Tibial artery (tissue), 4 donors: ENCODE results near the gene ADSS1.
A peak's percentile ranks its signal among the peaks of the same experiment; 100 is the strongest.

ENCODE experiments used
- DNase-seq, 2 donors: peaks; one replicate each; pipeline ENCODE4 v3.0.0-alpha.2; 2019
- H3K27ac ChIP-seq, 2 donors: fragments of 200-600 bp; sonication (generic) in 1 of 2; 1 replicate in 1 of 2; 2 replicates in 1 of 2; pipeline ENCODE4 v1.5.1; 2018 to 2019; ENCODE audit warnings: mild to moderate bottlenecking in 1 of 2
- H3K27me3 ChIP-seq, 2 donors: fragments of 200-600 bp; sonication (generic) in 1 of 2; one replicate each; pipeline versions ENCODE4 v1.5.1 to v1.6.0; 2016 to 2019
- H3K36me3 ChIP-seq, 3 donors: fragments of 200-600 bp; sonication (generic) in 2 of 3; one replicate each; pipeline ENCODE4 v1.5.1; 2016 to 2019; ENCODE audit warnings: mild to moderate bottlenecking in 2 of 3
- H3K4me1 ChIP-seq, 4 donors: fragments of 200-600 bp; sonication (generic) in 2 of 4; 1 replicate in 3 of 4; 2 replicates in 1 of 4; pipeline ENCODE4 v1.5.1; 2016 to 2019
- H3K4me3 ChIP-seq, 2 donors: fragments of 200-600 bp; sonication (generic) in 1 of 2; 1 replicate in 1 of 2; 2 replicates in 1 of 2; pipeline ENCODE4 v1.5.1; 2018 to 2019; ENCODE audit warnings: mild to moderate bottlenecking in 2 of 2
- H3K9me3 ChIP-seq, 3 donors: fragments of 200-600 bp; sonication (generic) in 1 of 3; one replicate each; pipeline ENCODE4 v1.5.1; 2016 to 2019
- intact Hi-C: fragments of 100-400 bp; cut with DNase I; formaldehyde crosslinking; loops from one replicate; pipeline ENCODE4 v1.15.0; 2023; ENCODE audit warnings: low total_unique reads
- TF ChIP-seq, protein P1 (sequence below), 2 experiments: fragments of 200-600 bp in 1 of 2; fragments of 450-650 bp in 1 of 2; IDR thresholded peaks; one replicate each; pipeline ENCODE4 v1.5.1; 2017 to 2019; ENCODE audit warnings: antibody characterized with exemption in 2 of 2, mild to moderate bottlenecking in 1 of 2, moderate library complexity in 1 of 2

The ADSS1 gene

DNA sequence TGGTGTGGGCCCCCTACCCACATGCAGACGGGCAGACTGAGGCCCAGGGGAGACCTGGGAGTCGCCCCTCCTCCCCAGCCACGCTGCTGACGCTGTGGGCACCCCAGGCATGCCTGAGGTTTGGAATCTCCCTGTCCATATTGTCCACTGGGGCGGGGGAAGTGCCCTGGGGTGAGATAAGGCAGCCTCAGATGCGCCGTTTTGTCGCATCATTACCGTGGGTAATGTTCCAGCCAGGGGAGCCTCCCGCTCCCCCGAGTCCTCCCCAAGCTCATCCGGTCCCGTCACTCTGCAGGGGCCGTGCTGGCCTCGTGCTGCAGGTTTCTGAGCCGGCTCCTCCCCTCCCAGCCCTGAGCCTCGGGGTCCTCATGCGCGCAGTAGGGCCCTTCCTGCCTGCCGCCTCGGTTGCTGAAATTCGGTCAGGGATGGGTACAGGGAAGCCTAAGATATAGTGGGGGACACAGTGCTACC, 23.2 kb upstream of the ADSS1 start:
- no peaks in the 10 kb centered on the region for H3K9me3 ChIP-seq
- H3K27ac ChIP-seq, result peak overlapping the region; percentile 88 to 93
- no peaks in the 10 kb centered on the region for H3K27me3 ChIP-seq
- intact Hi-C loops, result no loop called here
- peaks cover 31 to 57% (median 56%) of the 10 kb centered on the region in 3 donors for H3K36me3 ChIP-seq
- TF ChIP-seq, protein P1, sequence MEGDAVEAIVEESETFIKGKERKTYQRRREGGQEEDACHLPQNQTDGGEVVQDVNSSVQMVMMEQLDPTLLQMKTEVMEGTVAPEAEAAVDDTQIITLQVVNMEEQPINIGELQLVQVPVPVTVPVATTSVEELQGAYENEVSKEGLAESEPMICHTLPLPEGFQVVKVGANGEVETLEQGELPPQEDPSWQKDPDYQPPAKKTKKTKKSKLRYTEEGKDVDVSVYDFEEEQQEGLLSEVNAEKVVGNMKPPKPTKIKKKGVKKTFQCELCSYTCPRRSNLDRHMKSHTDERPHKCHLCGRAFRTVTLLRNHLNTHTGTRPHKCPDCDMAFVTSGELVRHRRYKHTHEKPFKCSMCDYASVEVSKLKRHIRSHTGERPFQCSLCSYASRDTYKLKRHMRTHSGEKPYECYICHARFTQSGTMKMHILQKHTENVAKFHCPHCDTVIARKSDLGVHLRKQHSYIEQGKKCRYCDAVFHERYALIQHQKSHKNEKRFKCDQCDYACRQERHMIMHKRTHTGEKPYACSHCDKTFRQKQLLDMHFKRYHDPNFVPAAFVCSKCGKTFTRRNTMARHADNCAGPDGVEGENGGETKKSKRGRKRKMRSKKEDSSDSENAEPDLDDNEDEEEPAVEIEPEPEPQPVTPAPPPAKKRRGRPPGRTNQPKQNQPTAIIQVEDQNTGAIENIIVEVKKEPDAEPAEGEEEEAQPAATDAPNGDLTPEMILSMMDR (IDR thresholded peaks at IDR 0.05), result no peak
- DNase-seq, result no peak
- peak overlapping the region in 1 of 2 donors; percentile 51 for H3K4me3 ChIP-seq
- H3K4me1 ChIP-seq, result peaks cover 13 to 68% (median 58%) of the 10 kb centered on the region in 4 donors

DNA sequence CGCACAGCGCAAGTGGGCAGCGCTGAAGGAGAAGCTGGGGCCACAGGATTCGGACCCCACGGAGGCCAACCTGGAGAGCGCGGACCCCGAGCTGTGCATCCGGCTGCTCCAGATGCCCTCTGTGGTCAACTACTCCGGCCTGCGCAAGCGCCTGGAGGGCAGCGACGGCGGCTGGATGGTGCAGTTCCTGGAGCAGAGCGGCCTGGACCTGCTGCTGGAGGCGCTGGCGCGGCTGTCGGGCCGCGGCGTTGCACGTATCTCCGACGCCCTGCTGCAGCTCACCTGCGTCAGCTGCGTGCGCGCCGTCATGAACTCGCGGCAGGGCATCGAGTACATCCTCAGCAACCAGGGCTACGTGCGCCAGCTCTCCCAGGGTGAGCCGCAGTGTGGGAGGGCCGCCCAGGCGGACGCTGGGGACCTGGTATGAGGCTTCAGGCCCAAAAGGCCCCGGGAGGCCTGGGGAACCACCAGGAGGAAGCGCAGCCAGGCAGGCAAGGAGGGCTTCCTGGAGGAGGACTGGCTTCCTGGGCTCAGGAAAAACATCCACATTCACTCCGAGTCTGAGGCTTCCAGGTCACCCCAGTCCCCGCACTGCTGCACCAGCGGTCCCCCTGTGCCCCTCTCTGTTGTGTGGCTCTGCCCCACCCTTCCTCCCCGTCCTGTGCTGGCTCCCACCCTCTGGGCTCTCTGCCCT, 22.5 kb upstream of the ADSS1 start:
- TF ChIP-seq, protein P1 (IDR thresholded peaks at IDR 0.05), result no peak
- H3K27me3 ChIP-seq, result no peaks in the 10 kb centered on the region
- peak overlapping the region; percentile 88 to 93 for H3K27ac ChIP-seq
- DNase-seq, result no peak
- H3K9me3 ChIP-seq, result no peaks in the 10 kb centered on the region
- no peak overlapping the region for H3K4me3 ChIP-seq
- intact Hi-C loops, result no loop called here
- peaks cover 34 to 59% (median 56%) of the 10 kb centered on the region in 3 donors for H3K36me3 ChIP-seq
- H3K4me1 ChIP-seq, result peaks cover 10 to 60% (median 51%) of the 10 kb centered on the region in 4 donors

DNA sequence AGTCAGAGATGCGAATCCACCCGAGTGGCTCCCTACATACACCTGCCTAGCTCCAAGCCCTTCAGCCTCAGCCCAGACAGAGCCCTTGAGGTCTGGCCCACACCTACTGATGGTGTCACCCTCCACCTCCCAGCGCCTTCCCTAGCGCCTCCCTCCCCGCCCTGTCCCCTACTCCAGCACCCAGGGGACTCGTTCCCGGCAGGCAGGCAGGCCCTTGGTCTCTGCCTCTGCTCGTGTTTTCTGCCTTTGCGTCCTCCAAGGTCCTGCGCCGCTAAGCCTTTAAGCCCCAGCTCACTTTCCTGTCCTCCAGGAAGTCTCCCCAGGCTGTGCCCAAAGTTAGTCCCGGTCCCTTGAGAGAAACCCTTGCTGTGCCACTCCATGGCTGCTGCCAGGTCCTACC, 21.9 kb upstream of the ADSS1 start:
- no peaks in the 10 kb centered on the region for H3K27me3 ChIP-seq
- peaks cover 5 to 55% (median 45%) of the 10 kb centered on the region in 4 donors for H3K4me1 ChIP-seq
- no peak overlapping the region for H3K4me3 ChIP-seq
- H3K9me3 ChIP-seq, result no peaks in the 10 kb centered on the region
- TF ChIP-seq, protein P1 (IDR thresholded peaks at IDR 0.05), result no peak
- peaks cover 34 to 63% (median 57%) of the 10 kb centered on the region in 3 donors for H3K36me3 ChIP-seq
- intact Hi-C loops, result no loop called here
- peak overlapping the region; percentile 20 to 93 for H3K27ac ChIP-seq
- DNase-seq, result no peak

DNA sequence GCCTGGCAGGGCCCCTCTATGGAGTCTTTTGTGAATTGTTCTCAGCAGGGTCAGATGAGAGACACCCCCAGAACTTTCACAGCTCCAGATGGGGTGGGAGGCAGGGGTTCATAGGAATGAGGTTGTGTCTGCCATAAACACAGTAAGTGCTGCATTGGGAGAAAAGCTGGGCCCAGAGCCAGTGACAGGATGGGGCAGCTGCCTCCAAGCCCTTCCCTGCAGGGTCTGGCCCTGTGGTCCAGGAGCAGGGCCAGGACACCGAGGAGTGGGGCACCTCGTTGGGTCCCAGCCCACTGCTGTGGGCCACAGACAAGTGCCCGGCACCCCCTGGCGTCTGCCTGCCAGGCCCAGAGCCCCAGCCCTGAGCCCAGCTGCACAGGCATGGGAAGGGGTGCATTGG, 21.4 kb upstream of the ADSS1 start:
- Histone ChIP-seq H3K36me3 (peaks cover 34 to 63% (median 57%) of the 10 kb centered on the region in 3 donors), H3K9me3 (no peaks in the 10 kb centered on the region), H3K27ac (peak overlapping the region in 1 of 2 donors; percentile 93), H3K4me1 (peaks cover 4 to 49% (median 40%) of the 10 kb centered on the region in 4 donors), H3K27me3 (no peaks in the 10 kb centered on the region), H3K4me3 (no peak overlapping the region)
- TF ChIP-seq, protein P1 (IDR thresholded peaks at IDR 0.05), result no peak
- no peak for DNase-seq
- intact Hi-C loops, result no loop called here

DNA sequence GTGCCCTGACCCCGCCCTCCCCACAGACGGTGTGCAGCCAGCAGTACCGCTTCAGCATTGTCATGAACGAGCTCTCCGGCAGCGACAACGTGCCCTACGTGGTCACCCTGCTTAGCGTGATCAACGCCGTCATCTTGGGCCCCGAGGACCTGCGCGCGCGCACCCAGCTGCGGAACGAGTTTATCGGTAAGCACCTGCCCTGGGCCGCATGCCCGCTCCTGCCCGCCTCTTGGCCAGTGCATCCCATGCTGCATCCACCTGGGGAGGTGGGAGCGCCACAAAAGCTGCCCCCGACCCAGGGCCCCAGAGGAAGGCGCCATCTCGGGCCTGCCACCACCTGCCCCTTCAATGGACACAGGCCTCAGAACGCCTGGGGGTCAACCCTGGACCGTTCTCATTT, 20.8 kb upstream of the ADSS1 start:
- TF ChIP-seq, protein P1 (IDR thresholded peaks at IDR 0.05), result no peak
- Histone ChIP-seq H3K36me3 (peaks cover 34 to 63% (median 57%) of the 10 kb centered on the region in 3 donors), H3K27me3 (no peaks in the 10 kb centered on the region), H3K9me3 (no peaks in the 10 kb centered on the region), H3K4me3 (no peak overlapping the region), H3K27ac (no peak overlapping the region), H3K4me1 (peaks cover 0 to 44% (median 34%) of the 10 kb centered on the region in 4 donors)
- intact Hi-C loops, result no loop called here
- no peak for DNase-seq
